COLO668 (cell line): ENCODE data around the gene RGS19.

Source experiments
- DNase-seq: peaks from one replicate; lab custom pipeline; 2025; ENCODE audit not compliant: unreplicated experiment; lab: John Stamatoyannopoulos, UW

RGS19 gene

DNA sequence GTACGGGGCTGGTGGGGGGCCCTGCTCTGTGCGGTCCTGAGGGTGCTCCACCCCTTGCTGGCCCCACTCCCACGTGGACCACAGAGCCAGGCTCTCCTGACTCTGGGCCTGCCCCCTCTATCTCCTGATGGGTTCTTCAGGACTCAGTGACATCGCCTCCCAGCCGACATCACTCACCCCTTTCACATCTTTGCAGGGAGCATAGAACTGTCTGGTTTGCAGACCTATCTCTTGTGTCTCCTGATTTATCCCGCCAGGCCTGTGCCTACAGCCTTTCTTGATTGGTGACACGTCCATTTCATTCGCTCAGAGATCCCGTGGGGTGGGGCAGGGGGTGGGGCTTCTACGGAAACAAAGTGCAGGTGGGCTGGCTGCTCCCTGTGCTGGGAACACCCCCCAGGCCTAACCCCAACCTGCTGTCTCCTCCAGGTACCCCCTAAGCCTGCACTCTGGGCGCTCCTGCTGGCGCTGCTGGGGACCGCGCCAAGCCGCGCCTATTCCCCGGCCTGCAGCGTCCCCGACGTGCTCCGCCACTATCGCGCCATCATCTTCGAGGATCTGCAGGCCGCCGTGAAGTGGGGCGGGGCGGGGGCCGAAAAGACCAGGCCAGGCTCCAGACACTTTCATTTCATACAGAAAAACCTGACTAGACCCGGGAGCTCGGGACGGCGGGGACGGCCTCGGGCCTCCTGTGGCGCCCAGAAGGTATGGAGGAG, 41.7 kb downstream of the RGS19 start:
- peak; percentile 14 for DNase-seq

DNA sequence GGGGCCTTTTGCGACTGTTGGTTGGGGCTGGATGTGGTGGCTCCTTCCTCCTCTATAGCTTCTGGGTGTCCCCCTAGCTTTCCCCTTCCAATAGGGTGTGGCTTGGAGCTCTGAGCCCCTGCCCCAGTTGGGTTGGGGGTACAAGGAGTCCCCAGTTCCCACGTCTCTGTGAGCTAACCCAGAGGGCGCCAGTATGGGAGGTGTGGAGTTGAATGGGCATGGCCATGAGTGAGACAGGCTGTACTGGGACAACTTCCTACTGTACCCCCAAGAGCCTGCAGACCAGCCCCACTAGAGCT, 42.2 kb downstream of the RGS19 start:
- no peak for DNase-seq

DNA sequence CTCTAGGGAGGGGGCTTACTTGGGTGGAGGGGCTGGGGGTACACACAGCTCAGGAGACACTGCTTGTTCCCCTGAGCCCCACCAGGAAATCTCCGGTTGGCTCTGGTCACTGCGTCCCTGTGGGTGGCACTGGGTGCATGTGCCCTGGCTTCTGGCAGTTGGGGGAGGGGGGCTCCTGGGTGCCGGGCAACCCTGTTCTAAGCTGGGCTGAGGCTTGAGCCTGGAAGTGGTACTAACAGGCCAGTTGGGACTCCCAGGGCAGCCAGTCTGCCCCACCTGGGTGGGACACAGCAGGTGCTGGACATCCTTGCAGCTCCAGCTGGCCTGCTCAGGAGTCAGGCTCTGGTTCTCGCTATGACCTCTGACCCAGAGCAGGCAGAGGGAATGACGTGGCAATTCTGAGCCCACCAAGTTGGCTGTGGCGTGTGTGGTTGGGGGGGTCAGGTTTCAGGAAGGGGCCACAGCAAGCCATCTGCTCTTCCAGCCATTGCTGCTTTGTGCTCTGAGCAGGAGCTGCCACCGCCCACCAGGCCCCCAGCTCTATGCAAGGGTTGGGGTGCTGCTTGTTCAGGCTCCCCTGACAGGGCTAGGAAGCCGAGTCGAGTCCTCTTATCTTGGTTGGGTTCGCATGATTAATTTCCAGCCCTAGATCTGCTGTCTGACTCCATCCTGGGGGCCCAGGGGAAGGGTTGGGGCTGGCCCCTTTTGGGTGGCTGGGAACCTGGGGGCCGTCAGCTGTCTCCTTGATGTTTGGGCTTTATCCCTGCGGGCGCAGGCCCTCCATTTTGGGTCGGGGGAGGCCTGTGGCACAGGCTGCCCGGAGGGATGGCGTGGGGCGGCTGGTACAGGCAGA, 42.7 kb downstream of the RGS19 start:
- DNase-seq, result no peak

DNA sequence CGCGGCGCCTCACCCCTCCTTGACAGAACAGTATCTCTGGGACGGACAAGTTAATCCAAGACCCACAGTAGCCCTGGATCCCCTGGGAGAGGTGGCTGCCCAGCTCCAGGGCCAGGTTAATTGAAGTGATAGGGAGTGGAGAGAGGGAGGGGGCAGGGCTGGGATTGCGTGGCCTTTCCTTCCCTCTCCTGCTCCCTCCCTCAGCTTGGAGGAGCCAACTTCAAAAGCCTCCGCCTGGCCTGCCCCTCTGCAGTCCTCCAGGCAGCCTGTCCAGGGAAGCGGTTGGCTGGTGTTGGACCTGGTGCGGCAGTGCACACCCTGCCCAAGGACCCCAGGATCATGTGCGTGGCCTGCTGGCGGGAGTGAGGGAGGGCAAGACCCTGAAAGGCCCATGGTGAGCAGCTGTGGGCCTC, 43.4 kb downstream of the RGS19 start, which contains the start of gene C20orf204:
TSS of gene C20orf204 (plus strand) at position 250 of the 413 bp plus-strand sequence. CDS start at position 392, 142 bp downstream.
- no peak for DNase-seq

DNA sequence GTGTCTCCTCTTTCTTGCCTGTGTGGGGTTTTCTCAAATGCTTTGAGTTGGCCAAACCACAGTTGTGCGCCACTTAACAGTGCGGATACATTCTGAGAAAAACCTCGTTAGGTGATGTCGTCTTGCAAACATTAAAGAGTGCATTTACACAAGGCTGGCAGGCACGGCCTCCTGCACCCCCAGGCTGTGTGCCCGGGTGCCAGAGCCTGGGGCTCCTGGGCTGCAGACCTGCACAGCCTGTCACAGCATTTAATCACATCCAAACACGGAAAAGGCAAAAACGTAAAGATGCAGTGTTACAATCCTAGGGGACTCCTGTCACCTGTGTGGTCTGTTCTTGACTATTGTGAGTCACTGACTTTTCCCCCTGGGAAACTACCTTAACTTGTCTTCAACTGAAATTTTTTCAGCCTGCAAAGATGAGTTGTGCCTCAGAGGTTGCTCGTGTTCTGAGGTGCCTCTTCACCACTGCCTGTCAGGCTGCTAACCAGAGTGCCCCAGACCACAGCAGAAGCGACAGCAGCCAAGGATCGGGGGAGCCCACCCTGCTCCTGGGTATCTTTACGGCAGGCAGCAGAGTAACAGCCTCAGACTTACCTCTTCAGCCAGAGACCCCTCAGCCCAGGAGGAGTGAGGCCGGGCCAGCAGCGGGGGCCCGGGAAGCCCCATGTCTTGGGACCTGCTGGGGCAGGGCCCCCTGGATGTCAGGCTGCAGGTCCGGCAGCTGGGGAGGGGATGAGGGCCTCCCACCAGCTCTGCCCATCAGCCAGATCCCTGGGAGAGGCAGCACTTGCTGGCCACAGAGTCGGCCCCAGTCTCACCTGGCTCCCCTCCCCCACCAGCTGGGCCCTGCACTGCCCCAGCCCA, 44.0 kb downstream of the RGS19 start:
- no peak for DNase-seq

DNA sequence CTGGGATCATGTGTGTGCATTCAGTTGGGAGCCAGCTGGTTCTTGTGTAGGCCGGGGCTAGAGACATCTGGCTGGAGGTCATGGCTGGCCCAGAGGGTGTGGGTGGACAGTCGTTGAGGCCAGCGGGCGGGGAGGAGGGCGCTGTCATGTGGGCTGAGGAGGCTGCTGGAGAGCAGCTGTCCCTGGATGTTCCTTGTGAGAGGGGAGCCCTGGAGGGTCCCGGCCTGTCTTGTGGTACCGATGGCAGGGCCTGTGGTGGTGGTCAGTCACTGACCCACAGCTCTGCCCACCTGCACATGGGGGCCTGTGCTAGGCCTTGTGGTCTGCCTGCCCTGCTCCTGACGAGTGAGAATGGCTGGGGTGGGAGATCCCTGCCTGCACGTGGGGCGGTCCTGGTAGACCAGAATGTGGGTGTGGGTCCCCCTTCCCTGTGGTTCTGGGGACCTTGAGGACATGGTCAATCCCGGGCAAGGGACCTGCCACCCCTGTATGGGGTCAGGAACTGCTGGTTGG, 45.3 kb downstream of the RGS19 start:
- DNase-seq, result no peak

DNA sequence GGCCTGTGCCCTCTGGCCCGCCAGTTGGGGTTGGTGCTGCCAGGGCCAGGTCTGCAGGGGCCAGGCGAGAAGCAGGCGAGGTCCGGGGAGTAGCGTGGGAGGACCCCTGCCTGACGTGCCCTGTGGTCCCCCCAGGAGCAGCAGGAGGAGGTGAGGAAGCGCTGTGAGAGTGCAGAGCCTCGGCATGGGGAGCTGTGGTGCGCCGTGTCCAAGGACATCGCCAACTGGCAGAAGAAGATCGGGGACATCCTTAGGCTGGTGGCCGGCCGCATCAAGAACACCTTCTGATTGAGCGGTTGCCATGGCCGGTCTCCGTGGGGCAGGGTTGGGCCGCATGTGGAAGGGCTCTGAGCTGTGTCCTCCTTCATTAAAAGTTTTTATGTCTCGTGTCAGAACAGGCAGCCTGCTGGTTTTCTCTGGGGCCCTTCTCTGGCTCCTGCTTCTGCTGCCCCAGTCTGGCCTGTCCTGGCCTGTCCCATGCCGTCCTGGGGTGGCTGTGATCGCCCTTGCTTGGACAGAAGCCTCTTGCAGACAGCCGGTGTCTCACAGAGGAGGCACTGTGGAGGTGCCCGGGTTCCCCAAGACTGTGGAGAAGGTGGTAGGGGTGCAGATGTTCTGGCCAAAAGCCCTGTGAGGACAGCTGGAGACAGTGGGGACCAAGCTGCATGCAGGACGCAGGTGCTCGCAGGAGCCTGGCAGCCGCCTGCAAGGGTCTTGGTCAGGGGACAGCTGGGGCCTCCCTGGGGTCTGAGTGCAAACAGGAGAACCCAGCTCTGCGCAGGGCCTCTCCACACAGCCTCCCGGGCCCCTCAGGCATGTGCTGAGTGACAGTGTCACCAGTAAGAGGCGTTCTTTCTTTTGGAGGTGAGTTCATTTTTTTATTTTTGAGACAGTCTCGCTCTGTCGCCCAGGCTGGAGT, 46.4 kb downstream of the RGS19 start:
- DNase-seq, result no peak

DNA sequence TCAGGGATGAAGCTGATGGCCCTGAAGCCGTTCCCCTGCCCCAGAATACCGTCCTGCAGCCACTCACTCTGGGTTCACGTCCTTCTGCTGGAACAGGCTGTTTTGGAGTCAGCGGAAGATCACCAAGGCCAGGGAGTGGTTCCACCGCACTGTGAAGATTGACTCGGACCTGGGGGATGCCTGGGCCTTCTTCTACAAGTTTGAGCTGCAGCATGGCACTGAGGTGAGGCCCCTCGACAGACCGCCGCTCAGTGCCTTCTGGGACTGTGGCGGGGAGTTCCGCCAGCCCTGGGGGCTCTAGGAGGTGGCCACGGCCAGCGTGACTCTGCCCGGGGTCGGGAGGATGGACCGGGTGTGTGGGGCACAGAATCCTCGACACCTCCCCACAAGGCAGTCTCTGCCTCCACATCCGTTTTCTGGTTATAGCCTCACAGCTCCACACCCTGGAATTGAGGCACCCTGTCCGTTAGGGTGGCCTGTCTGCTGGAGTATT, 47.5 kb downstream of the RGS19 start:
- no peak for DNase-seq

DNA sequence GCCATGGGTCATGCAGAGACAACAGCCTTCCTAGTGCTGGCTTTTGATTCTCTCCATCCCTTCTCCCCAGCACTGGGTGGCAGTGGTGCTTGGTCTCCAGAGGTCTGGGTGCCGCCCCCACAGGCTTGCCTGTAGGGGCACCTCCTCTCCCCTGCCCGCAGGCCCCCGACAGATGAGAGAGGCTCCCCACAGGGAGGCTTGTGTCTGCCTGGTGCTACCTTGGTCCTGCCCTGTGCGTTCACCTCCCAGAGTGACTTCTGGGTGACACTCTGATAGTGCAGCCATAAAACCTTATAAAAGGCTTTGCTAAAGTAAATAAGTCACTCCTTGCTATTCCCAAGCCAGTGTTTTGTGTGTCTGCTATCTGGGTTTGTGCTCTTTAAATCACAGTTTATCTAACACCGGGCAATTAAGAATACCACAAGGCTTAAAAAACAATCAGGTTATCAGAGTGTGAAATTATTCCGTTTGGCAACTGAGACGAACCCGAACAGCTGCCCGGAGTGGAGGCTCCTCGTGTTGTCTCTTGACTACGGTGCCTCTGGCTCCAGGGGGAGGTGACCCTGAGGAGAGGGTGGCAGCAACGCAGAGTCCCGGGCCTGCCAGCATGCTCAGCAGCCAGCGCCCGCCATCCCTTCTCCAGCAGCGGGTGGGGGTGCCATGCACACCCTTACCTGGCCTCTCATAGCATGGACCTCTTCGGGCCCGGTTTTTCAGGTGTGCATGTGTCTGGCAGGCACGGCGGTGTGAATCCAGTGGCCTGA, 48.8 kb downstream of the RGS19 start:
- DNase-seq, result no peak

DNA sequence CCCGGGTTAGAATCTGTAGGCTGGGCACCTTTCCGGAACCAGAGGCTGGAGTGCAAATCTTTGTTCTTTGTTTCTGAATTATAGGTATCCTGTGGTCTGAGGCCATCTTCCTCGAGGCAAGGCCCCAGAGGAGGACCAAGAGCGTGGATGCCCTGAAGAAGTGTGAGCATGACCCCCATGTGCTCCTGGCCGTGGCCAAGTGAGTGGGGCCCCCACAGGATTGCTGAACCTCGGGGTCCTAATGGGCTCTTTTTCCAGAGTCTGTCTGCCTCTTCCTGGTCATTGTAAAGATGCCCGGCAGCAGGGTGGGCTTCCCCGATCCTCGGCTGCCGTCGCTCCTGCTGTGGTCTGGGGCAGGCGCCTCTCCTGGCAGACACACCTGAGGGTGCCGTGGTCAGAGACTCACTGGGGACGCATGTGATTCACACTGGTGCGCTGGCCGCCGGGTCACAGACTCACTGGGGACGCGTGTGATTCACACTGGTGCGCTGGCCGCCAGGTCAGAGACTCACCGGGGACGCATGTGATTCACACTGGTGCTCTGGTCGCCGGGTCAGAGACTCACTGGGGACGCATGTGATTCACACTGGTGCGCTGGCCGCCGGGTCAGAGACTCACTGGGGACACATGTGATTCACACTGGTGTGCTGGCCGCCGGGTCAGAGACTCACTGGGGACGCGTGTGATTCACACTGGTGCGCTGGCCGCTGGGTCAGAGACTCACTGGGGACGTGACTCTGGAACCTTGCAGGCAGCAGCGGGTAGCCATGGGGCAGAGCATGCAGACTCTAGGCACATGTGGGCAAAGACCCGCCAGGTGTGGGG, 49.8 kb downstream of the RGS19 start:
- no peak for DNase-seq

DNA sequence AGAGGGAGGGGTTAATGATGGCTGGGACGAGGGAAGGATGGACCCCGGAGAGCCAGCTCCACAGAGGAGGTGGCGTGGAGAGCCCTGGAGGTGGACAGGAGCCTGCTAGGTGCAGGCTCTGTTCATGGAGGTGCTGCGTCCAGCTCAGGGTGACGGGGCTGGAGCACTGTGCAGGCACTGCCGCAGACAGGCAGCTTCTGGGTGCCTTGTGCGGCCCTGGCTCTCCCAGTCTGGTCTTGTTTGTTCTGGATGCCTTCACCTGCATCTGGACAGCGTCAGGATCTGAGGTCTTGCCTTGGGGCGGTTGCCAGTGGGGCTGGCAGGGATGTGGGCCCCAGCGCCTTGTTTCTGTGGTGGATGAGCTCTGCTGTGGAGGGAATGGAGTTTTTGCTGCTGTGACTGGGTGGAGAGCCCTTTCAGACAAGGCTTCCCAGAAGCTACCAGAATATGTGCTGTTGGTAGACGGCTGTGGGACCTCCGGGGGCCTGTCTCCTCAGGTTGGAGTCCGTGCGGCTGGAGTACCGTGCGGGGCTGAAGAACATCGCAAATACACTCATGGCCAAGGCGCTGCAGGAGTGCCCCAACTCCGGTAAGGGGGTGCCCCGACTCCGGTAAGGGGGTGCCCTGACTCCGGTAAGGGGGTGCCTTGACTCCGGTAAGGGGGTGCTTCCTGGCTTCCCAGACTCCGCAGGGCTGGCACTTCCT, 51.2 kb downstream of the RGS19 start:
- DNase-seq, result no peak

DNA sequence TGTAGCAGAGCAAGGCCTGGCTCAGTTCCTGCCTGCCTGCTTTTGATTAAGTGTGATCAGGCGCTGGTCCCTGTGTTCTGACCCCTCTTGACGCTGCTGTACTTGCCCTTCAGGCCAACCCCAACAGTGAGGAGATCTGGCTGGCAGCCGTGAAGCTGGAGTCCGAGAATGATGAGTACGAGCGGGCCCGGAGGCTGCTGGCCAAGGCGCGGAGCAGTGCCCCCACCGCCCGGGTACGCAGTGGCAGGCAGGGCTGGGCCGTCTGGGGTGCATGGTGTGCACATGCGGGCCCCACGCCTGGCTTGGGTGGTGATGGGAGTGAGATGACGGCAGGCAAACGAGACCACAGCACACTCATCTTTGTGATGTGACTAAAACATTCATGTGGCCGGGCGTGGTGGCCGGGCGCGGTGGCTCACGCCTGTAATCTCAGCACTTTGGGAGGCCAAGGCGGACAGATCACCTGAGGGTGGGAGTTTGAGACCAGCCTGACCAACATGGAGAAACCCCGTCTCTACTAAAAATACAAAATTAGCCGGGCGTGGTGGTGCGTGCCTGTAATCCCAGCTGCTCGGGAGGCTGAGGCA, 53.4 kb downstream of the RGS19 start:
- DNase-seq, result no peak

DNA sequence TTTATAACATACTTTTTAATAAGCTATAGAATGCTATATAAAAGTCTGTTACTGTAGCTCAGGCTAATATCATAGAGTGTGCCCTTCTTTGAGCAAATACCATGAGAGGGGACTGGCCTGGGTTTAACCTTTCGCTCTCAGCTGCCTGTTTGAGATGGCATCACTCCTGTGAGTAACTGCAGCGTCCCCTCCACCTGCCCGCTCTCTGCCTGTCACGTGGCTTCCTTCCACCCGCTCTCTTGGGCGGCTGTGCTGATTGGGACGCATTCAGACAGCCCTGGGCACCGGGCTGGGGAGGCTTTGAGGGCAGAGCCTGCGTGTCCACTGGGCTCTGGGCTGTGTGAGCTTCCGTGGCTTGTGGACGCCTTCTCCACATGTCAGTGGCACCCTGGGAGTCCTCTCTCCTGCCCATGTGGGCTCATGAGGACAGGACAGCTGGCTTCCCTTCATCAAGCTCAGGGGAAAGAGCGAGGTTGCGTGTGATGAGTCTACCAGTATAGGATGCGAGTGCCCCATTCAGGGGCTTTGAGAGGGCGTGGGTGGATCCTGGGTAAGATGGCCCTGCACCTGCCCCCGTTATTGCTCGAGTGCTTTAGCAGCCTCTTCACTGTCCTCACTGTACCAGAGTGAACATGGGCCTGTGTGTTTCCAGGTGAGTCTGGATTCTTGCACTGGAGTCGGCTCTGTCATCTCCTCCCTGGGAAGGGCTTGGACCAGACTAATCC, 54.1 kb downstream of the RGS19 start:
- DNase-seq, result no peak

DNA sequence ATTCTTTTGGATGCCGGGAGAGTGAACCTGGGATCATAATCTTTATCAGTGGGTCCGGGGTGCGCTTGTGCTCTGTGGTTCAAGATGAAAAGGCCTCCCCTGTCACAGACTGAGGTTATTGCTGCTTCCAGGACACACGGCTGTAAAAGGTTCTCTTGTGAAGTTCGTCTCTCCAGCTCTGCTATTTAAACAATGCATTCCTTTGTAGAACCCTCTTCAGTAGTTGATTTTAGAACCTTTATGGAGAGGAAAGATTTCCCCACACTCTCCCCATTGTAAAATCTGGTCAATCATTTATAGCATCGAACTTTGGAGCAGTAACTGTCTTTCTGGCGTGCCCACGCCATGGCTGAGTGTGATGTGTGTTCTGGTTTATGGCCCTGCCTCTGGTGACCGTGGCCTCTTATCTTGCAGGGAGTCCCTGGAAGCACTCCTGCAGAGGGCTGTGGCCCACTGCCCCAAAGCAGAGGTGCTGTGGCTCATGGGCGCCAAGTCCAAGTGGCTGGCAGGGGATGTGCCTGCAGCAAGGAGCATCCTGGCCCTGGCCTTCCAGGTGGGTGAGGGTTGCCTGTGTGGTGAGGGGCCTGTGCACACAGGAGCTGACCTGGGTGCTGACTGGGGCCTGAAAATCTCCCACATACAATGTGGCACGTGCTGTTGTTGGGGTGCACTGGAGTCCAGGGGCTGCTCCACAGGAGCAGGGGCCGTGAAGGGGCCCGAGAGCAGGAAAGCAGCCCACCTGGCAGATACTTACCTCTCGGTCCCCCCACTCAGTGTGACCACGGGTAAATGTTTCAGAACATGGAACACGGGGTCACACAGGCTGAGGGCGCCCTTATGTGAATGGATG, 55.0 kb downstream of the RGS19 start:
- DNase-seq, result no peak

DNA sequence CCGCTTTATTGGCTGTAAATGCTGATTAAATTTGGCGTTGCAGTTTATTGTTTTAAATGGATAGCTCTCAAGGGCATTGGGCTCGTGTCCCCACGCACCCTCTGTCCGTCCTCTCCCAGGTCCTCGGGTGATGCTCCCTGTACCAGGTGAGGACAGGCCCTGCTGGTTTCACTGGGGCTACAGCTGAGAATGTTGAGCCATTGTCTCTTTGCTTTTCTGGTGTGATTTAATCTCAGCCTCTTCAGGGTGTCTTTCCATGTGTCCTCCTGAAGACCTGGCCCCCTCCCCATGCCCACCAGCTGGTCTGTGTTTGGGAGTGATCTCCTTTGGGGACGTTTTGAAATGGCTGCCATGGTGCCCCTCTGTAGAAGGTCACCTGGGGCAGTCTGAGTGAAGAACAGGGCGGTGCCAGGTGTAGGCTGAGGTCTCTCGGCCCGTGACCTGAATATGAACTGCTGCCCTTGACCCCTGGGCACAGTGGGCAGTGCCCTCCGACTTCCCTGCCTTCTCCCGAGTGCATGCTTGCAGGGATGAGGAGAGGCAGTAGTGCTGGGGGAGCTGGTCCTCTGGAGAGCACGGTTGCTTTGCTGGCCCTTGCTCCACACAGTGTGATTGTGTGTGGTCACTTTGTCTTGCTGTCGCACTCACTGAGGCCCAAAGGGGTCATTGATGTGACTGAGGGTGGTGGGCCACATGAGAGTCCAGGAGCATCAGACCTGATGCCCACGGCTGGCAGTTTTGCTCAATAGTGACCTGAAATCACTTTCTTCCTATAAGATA, 55.8 kb downstream of the RGS19 start:
- DNase-seq, result no peak
